Testis (tissue), 3 donors: ENCODE measurements around the gene AIFM1. TPM values are rescaled to one million over a fixed set of nuclear protein-coding genes. Genes with fewer than 3 reads are reported as not detected.

Experiments used
- DNase-seq: peaks from one replicate; pipeline ENCODE4 v3.0.0-alpha.2; 2019
- H3K27ac ChIP-seq, 2 donors: fragments of 200-600 bp; sonication (generic); one replicate each; pipeline ENCODE4 v1.5.1; 2019
- H3K27me3 ChIP-seq: fragments of 200-600 bp; sonication (generic); one replicate; pipeline ENCODE4 v1.5.1; 2019
- H3K36me3 ChIP-seq: fragments of 200-600 bp; sonication (generic); one replicate; pipeline ENCODE4 v1.5.1; 2017; ENCODE audit warnings: low read depth; ENCODE audit errors: missing control alignments
- H3K4me1 ChIP-seq: fragments of 200-600 bp; sonication (generic); one replicate; pipeline ENCODE4 v1.5.1; 2019
- H3K4me3 ChIP-seq, 2 donors: fragments of 200-600 bp; sonication (generic); one replicate each; pipeline ENCODE4 v1.5.1; 2017 to 2019
- H3K9me3 ChIP-seq: fragments of 200-600 bp; sonication (generic); one replicate; pipeline ENCODE4 v1.5.1; 2017
- CTCF ChIP-seq, 3 experiments: fragments of 450-650 bp in 2 of 3; fragments of 200-600 bp in 1 of 3; sonication (generic) in 1 of 3; IDR thresholded peaks; one replicate each; pipeline ENCODE4 v1.5.1; 2016 to 2019; ENCODE audit warnings: antibody characterized with exemption in 3 of 3, mild to moderate bottlenecking in 2 of 3, moderate library complexity in 1 of 3
- POLR2A ChIP-seq: fragments of 450-650 bp; IDR thresholded peaks from one replicate; pipeline ENCODE4 v1.6.1; 2017; ENCODE audit warnings: antibody characterized with exemption, mild to moderate bottlenecking, moderate library complexity
- WGBS, 2 donors: methylation state at CpG; one replicate each; pipeline ENCODE4 v1.1.5; 2018; 5-methylcytosine and 5-hydroxymethylcytosine counted together
- intact Hi-C: fragments of 100-400 bp; cut with DNase I; formaldehyde crosslinking; loops from one replicate; pipeline ENCODE4 v1.15.1; 2023; ENCODE audit warnings: low total_unique reads
- polyA plus RNA-seq: library from polyadenylated mRNA; stranded (reverse); fragments of 350-450 nt; fragmentation: Illumina TruSeq; extraction: RNeasy Lipid Tissue Mini Kit (QIAGEN cat#74804); gene quantifications from one replicate; pipeline ENCODE4 v1.2.3, GENCODE V29; 2014; ENCODE audit warnings: low read depth, low replicate concordance; ENCODE audit not compliant: insufficient read depth
- total RNA-seq, 2 donors: library from RNA; depleted of rRNA; stranded (reverse); fragments of >200 nt; gene quantifications; one replicate each; pipeline ENCODE4 v1.2.3, GENCODE V29; 2016

AIFM1 gene
- total and polyA plus RNA-seq, 3 donors from 2014 or later = 55.1 to 70.1 (median 67.1) TPM

DNA sequence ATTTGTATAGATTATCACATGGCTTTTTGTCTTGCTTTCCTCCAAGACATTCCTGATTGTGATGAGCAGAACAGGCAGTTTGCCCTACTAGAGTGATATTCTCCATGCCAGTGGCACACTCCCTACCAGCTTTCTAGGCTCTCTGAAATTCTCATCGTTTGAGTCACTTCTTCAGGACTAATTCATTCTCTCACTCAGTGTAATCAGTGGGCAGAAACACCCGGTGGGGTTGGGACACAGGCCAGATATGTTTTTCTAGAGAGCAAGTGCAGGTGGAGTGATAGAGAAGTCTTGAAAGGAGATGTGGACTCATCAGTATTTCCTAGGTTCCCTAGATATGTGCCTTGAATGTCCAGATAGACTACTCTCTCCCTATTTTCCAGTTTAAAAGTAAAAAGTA lies 19.2 kb upstream of the AIFM1 start:
- WGBS, 2 donors = 57 to 67% methylated on average over 2 of the region's 2 CpGs

GRCh38 chrX:130184168-130184567 lies 18.5 kb upstream of the AIFM1 start:
- Histone ChIP-seq H3K36me3 (no peaks in the 10 kb centered on the region), H3K4me1 (no peaks in the 10 kb centered on the region), H3K27me3 (no peaks in the 10 kb centered on the region), H3K9me3 (no peaks in the 10 kb centered on the region), H3K4me3 (no peak overlapping the region), H3K27ac (no peak overlapping the region)
- intact Hi-C loops = loop anchor here (10.0 kb wide), 1 partner anchor 109 kb away; no protein-coding TSS in a partner anchor
- WGBS, 2 donors = 88 to 92% methylated on average over 11 of the region's 11 CpGs
- DNase-seq = no peak
- TF ChIP-seq CTCF (IDR thresholded peaks at IDR 0.05) (no peak), POLR2A (no peak)

More for the DNA sequence above, 19.2 kb upstream of the AIFM1 start:
- TF ChIP-seq POLR2A (no peak), CTCF (IDR thresholded peaks at IDR 0.05) (no peak)
- intact Hi-C loops = loop anchor here (10.0 kb wide), 1 partner anchor 110 kb away; no protein-coding TSS in a partner anchor
- no peaks in the 10 kb centered on the region for H3K27me3 ChIP-seq
- no peak overlapping the region for H3K4me3 ChIP-seq
- H3K36me3 ChIP-seq = no peaks in the 10 kb centered on the region
- no peaks in the 10 kb centered on the region for H3K9me3 ChIP-seq
- H3K4me1 ChIP-seq = no peaks in the 10 kb centered on the region
- DNase-seq = no peak
- H3K27ac ChIP-seq = no peak overlapping the region

DNA sequence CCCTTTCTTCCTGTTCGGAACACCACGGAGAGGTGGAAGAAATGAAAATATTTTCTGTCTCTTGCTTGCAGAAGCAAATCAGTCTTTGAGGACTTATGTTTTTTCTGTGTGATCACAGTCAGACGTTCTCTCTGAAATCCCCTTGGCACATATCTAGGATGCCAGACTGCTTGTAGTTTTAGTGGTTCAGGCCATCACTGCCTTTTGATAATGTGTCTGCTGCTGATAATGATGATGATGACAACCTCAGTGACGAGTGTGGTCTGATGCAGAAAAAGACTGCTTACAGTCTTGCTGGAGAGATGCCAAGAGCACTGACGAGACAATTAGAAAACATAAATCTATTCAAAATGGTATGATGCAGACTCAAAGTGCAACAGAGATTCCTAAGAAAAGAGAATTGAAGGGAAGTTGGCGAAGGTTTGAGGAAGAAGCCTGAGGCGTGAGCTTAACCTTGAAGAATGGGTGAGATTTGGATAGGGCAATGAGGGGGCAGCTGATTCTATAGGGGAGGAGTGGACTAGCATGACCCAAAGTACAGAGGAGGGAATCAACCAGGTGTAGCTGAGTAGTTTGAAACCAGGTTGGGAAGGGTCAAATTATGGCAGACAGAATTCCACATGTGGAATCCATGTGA lies 14.1 kb upstream of the AIFM1 start:
- TF ChIP-seq CTCF (IDR thresholded peaks at IDR 0.05) = no peak
- no peak for TF ChIP-seq POLR2A

DNA sequence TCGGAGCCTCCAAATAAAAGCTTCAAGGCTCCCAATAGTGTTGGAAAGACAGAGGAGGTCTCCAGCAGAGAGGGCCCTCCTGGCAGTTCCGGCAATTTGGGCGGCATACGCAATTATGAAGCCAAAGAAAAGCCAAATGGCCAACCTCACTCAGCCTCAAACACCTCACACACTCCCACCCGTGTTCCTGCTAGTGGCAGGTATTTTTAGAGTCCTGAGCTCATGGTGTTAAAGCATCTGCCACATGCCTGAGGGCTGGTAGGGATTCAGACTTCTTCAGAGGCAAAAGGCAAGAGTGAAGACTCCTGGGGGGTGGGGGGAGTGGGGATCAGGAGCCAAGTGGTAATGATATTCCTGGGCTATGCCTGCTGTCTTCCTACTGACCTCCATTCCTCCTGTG lies 13.5 kb upstream of the AIFM1 start:
- Histone ChIP-seq H3K4me3 (no peak overlapping the region), H3K36me3 (no peaks in the 10 kb centered on the region), H3K27ac (no peak overlapping the region), H3K27me3 (no peaks in the 10 kb centered on the region), H3K9me3 (no peaks in the 10 kb centered on the region), H3K4me1 (no peaks in the 10 kb centered on the region)
- TF ChIP-seq CTCF (IDR thresholded peaks at IDR 0.05) = no peak
- no peak for TF ChIP-seq POLR2A
- WGBS, 2 donors = 50 to 75% methylated on average over 1 to 4 of the region's 5 CpGs
- intact Hi-C loops = no loop called here
- DNase-seq = no peak

More for the DNA sequence above, 14.1 kb upstream of the AIFM1 start:
- WGBS, 2 donors = 50 to 67% methylated on average over 7 of the region's 7 CpGs
- no peaks in the 10 kb centered on the region for H3K36me3 ChIP-seq
- no peak for DNase-seq
- H3K4me3 ChIP-seq = no peak overlapping the region
- no peaks in the 10 kb centered on the region for H3K9me3 ChIP-seq
- H3K27me3 ChIP-seq = no peaks in the 10 kb centered on the region
- no peaks in the 10 kb centered on the region for H3K4me1 ChIP-seq
- no peak overlapping the region for H3K27ac ChIP-seq
- intact Hi-C loops = loop anchor here (10.0 kb wide), 1 partner anchor 105 kb away; no protein-coding TSS in a partner anchor

- Histone ChIP-seq H3K27me3 (no peaks in the 10 kb centered on the region), H3K9me3 (no peaks in the 10 kb centered on the region), H3K27ac (no peak overlapping the region), H3K36me3 (no peaks in the 10 kb centered on the region), H3K4me1 (no peaks in the 10 kb centered on the region), H3K4me3 (no peak overlapping the region)
- intact Hi-C loops = no loop called here
- WGBS, 2 donors = 85 to 87% methylated on average over 4 of the region's 4 CpGs
- DNase-seq = no peak
- TF ChIP-seq POLR2A = no peak
- no peak for TF ChIP-seq CTCF (IDR thresholded peaks at IDR 0.05)
These were observed 11.3 kb upstream of the AIFM1 start for GRCh38 chrX:130176942-130177341.
